GM18505 (cell line): Measurements from ENCODE around the gene HELZ.

ENCODE experiments used
- ATAC-seq: cut with Tn5 transposase; IDR thresholded peaks from one replicate; pipeline ENCODE4 v1.9.1; 2021; ENCODE audit not compliant: unreplicated experiment
- POLR2A ChIP-seq: IDR thresholded peaks from 4 replicates; pipeline ENCODE4 v1.6.1; 2011; ENCODE audit warnings: borderline replicate concordance; ENCODE audit not compliant: insufficient read depth, insufficient read length; ENCODE audit errors: extremely low read depth

HELZ gene

DNA sequence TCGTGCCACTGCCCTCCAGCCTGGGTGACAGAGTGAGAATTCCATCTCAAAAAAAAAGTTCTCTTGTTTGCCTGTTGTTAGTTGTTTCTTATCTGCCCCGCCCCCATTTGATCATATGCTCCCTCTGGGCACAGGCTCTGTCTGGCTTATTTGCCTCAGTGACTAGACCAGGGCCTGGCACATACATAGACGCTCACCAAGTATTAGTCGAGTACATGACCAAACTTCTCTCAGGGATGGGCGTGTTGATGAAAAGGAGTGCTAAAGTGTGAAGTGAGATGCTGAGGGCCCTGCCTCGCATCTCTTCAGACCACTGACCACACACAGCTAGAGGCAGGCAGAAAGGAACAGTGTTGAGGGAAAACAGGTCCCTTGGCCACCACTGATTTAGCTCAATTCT is 3.3 kb upstream of the HELZ start:
- no peak for TF ChIP-seq POLR2A
- no peak for ATAC-seq

GRCh38 chr17:67247416-67247900 is 2.5 kb upstream of the HELZ start:
- no peak for ATAC-seq
- no peak for TF ChIP-seq POLR2A

- peak; percentile 50 for ATAC-seq
- no peak for TF ChIP-seq POLR2A
Observed at GRCh38 chr17:67246653-67247415, 1.8 kb upstream of the HELZ start.

- no peak for ATAC-seq
- TF ChIP-seq POLR2A, result no peak
Observed at GRCh38 chr17:67246403-67246652, 1.3 kb upstream of the HELZ start.

DNA sequence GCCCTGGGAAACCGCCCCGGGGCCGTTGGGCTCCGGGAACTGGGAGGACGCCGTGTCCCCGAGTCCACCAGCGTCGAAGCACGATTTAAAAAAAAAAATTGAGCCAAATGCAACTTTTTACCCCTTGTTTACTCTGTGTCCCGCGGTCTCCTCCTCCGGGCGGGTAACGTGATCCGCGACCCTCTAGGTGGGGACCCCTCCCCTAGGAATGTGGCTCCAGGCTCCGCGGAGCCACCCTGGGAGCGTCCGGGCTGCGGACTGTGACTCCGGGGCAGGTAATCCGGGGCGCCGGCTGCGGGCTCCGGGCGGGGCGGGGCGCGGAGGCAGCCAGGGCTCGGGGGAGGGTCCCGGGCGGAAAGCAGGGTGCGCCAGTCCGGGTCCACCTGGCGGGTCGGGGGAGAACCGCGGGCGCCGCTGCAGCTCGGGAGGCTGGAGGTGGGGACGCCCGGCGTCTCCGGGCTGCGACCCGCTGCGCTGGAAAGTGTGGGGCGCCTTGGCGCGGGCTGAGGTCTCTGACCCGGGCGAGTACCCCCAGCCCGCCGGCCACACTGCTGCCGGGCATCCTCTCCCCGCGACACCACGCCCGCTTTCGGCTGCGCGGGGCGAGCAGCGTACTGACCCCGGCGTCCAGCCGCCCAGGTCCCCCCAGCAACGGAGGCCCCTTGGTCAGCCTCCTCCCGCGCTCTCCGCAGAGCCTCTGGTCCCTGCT is 852 bp upstream of the HELZ start:
- TF ChIP-seq POLR2A, result no peak
- ATAC-seq, result no peak

DNA sequence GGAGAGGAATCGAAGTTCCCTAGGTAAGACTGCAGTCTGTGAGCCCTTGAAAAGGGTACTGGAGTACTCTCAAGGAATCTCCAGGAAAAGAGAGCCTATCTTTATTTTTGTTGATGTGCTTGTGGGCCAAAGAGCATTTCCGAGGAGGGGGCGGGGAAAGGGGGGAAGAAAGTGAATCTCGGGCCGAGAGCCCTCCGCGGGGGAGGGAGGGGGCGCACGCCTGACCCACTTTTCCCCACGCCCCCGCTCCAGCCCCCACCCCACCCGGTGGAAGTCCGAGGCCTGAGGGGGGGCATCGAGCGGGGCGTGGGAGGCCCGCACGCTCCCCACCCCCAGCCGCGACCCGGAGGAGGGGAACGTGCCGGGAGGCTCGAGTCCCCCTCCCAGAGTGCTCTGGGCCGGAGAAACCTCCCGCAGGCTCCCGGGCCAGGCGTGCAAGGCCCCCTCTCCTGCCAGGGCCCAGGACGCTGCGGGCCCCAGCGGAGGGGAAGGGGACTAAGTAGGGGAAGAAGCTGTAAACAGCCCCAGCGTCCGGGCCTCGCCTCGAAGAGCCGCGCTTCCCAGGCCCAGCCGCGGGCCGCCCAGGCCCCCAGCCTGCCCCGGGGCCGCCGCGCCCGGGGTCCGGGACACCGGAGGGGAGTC is 444 bp downstream of the HELZ start:
- peak; percentile 26 for ATAC-seq
- TF ChIP-seq POLR2A, result no peak

- no peak for TF ChIP-seq POLR2A
- no peak for ATAC-seq
Observed at GRCh38 chr17:67243284-67243683, 1.7 kb downstream of the HELZ start.

DNA sequence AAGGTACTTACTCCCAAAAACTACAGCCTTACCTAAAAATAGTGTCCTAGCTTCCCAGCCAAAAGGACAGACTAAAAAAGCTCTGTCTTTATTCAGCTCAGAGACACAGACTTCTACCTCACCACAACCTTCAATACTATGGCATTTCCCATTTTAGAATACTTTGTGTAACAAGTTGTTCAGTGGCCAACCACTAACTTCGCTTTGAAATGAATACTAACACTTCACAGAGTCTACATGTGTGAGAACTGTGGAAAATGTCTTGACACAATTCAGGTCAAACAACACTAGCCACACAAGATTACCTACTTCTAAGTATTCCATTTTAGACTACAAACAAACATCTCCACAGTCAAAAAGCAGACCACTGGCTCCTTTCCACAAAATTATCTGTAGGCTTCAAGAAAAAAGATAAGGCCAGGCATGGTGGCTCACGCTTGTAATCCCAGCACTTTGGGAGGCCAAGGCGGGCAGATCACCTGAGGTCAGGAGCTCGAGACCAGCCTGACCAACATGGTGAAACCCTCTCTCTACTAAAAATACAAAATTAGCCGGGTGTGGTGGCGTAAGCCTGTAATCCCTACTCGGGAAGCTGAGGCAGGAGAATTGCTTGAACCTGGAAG is 3.2 kb downstream of the HELZ start:
- no peak for TF ChIP-seq POLR2A
- no peak for ATAC-seq

DNA sequence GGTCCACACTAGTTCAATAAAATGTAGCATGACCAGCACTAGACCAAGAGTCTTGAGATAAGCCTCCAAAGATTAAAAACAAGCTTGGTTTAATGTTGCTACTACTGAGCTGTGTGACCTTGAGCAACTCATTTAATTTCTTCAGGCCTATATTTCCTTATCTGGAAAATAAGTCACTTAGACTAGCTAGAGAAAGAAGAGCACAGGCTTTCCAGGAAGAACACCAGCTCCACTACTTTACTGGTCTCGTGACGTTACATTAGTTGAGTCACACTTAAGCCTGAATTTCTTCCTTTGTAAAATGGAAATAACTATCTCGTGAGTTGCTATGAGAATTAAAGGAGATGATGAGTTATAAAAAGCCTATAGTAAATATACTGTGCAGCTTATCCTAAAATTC is 5.4 kb downstream of the HELZ start:
- no peak for TF ChIP-seq POLR2A
- ATAC-seq, result no peak

DNA sequence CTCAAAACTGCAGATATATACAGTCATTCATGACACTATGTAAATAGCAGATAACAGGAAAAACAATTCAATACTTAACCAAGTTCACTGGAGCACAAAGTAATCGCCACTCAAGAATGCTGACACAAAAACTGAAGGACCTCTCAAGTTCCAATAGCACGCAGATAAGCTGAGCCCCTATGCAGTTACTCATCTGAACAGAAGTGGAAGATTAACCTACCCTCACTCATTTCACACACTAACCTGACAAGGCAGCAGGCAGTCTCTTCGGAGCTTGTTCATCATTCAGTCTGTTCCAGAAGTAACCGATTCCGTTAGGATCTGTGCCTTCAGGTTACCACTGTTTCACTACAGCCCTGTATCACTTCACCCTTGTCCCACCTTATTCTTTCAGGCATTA is 6.0 kb downstream of the HELZ start:
- TF ChIP-seq POLR2A, result no peak
- ATAC-seq, result no peak

DNA sequence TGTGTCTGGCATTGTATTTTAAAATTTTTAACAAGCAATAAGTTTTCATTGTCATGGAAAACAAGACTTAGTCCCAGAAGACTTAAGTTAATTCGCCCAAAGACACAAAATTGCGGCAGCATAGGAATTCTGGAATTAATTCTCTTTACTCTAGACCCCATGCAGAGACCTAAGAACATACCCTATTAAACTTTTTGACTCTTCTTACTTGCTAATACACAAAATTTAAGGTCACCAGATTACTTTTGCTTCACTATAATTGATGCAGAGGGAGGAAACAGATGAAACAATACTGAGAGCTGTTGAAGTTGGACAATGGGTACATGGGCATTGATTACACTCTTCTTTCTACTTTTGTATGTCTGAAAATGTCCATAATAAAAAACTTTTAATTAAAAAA is 12.6 kb downstream of the HELZ start:
- no peak for TF ChIP-seq POLR2A
- ATAC-seq, result no peak

DNA sequence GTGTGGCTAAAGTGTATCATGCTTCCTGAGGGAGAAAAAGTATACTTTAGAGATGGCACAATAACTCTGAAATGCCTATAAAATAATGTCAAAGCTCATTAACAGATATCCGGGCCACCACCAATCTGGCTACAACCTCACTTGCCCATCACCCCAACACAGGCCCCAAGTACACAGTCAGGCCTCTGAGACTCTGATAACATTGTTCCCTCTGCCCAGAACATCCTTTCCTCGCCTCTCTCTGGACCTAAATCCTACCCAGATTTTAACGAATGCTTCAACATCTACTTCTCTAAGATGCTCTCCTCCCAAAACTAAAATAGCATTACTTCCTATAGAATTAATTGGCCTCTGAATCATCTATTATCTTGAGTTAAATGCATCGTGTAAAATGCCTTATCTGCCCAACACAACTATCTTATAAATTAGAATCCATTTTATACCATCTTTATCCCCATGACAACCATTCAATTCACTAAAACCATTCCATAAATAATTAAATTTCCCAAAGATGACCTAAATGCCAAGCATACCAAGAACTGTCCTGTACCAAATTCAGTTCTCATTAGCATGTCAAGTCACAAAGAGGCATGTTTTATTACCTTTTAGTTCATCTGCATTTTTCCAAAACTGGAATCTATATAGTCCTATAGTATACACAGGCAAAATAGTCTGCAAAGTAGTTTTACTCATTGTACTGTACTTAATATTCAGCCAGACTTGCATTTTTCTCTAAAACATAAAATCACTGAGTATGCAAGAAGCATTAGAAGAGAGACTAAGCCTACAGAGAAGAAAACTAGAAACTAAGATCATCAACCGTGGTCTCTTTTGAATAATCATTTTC is 15.7 kb downstream of the HELZ start:
- no peak for TF ChIP-seq POLR2A
- ATAC-seq, result no peak

- no peak for TF ChIP-seq POLR2A
- no peak for ATAC-seq
Observed at GRCh38 chr17:67227488-67227887, 17.5 kb downstream of the HELZ start.

DNA sequence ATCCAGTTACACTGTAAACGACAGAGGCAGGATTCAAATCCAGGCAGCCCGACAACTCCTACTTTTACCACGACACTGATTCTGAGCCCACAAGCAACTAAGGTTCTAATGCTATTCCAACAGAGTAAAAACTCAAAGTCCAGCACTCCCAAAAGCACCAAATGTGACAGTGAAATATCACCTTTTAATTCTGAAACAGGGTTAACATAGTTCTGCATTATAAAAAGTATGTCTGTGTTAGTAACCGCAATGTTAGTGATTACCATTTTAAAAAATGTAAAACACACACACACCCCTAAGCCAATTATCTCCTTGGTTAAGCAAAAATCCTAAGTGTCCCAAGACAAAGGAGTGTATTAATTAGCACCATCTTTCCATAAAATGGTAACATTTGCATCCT is 19.7 kb downstream of the HELZ start:
- ATAC-seq, result no peak
- TF ChIP-seq POLR2A, result no peak

DNA sequence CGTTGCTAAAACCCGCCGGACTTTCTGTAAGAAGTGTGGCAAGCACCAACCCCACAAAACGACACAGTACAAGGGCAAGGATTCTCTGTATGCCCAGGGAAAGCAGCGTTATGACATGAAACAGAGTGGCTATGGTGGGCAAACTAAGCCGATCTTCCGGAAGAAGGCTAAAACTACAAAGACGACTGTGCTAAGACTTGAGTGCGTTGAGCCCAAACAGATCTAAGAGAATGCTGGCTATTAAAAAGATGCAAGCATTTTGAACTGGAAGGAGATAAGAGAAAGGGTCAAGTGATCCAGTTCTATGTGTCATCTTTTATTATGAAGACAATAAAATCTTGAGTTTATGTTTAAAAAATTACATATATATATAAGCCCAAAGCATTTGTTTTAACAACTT is 20.3 kb downstream of the HELZ start:
- TF ChIP-seq POLR2A, result no peak
- ATAC-seq, result no peak
